KG1 (cell line): ENCODE results near the gene BPIFA1.

Experiments
- DNase-seq: peaks from one replicate; lab custom pipeline; 2025; lab: John Stamatoyannopoulos, UW

Gene BPIFA1

DNA sequence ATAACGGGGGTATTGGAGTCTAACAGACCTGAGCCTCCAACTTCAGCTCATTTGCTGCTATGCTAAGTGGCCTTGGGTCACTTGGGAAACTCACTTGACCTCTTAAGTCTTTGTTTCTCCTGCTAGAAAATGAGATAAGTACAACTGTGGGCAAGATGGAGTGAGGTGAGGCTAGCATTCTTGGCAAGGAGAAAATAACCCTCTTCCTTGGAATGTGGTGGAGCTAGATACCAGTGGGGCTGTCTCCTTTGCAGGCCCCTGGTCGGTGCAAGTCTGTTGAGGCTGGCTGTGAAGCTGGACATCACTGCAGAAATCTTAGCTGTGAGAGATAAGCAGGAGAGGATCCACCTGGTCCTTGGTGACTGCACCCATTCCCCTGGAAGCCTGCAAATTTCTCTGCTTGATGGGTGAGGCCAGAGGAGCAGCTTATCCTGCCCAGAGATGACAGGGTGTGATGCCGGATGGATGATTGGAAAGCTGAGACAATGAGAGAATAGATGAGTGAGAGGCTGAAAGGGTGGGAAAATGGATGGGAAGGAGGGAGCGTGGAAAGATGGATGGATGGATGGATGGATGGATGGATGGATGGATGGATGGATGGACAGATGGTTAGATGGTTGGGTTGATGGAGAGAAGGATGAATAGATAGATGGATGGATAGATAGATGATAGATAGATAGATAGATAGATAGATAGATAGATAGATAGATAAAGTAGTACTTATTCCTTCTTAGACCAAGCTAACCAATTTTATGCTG is 4.4 kb downstream of the BPIFA1 start:
- no peak for DNase-seq

DNA sequence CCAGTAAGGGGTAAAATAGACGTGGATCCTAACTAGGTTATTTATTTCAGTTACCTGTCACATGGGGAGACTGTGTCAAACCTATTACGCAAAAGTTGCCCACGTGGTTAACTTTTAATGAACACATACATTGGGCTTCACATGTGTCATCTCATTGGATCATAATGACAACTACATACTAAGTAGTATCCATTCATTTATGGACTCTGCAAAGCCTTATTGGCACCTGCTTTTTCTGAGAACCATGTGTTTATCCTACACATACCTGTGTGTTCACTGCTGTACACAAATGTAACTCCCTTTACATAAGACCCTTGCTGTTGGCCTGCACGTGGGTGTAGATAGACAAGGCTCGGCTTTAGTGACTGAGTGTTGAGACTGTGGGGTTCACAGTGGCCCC is 5.1 kb downstream of the BPIFA1 start:
- DNase-seq: no peak

DNA sequence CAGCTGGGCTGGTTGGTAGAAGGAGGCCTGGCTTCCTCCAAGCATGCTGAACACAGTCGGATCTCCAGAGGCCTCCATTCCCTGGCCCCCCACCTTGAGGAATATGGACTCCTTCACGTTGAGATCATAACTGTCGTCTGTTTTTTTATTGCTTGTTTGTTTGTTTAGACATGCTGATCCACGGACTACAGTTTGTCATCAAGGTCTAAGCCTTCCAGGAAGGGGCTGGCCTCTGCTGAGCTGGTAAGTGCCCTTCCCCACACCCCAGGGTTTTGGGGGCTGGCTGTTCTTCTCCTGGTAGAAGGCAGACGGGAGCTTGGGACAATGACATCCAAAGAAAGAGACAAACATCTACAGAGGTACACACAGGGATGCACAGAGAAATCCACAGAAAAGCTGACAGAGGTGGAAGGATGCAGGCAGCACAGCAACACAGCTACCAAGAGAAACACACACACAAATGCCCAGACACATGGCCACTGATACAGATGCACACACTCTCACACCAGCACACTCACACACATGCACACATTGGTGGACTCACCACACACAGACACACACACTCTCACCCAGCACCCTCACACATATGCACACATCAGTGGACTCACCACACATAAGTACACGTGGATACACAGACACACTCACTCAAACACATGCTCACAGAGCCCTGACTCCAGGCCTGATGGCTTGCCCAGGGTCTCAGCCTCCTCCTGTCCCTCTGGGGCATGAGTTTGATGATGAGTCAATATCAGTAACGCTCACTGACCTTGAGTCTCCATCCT is 6.7 kb downstream of the BPIFA1 start:
- DNase-seq: no peak

DNA sequence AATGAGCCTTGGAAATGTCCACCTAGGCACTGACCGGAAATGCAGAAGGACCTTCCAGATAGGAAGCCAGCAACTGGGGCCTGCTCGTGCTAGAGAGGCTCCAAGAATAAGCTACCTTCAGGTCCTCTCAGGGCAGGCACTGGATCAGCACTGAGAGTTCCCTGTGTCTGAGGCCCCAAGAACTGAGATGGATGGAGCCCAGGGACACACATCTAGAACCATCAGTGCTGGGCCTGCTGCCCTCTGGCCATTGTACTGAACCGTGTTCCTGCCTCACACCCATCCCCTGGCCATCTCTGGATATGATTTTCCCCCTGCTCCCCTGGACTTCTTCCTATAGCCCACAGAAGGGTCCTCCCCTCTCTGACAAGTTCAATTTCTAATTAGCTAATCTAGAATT is 10.3 kb downstream of the BPIFA1 start:
- DNase-seq: no peak

DNA sequence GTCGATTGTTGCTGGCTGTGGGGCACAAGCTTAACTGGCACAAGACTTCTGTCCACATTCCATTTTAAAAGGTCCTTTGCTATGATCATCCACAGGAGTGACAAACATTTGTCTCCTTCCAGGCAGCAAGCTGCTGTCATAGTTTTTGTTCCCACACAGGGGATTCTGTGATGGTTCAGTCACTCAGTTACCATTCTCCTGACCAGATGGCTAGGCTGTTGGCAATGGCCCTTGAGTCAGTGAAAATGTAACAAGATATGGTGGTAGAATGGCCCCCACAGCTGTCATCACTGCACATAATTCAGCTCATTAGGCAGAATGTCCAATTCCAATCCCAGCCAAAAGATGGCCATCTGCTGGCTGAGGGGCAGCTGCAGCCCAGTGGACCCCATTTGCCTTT is 13.7 kb downstream of the BPIFA1 start:
- no peak for DNase-seq

DNA sequence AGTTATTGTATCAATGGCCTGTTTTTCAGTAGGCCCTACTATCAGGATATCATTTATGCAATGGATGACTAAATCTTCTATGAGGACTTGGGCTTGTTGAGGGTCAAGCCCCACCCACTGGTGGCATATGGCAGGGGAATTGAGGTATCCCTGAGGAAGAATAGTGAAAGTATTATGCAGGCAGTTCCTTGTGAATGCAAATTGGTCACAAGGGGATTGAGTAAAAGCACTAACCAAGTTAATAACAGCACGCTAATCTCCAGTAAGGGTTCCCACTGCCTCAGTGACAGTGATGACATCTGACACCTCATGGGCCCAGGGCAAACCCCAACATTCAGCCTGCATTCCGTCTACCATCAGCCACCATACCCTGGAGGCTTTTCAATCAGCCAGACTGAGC is 14.9 kb downstream of the BPIFA1 start:
- DNase-seq: no peak

DNA sequence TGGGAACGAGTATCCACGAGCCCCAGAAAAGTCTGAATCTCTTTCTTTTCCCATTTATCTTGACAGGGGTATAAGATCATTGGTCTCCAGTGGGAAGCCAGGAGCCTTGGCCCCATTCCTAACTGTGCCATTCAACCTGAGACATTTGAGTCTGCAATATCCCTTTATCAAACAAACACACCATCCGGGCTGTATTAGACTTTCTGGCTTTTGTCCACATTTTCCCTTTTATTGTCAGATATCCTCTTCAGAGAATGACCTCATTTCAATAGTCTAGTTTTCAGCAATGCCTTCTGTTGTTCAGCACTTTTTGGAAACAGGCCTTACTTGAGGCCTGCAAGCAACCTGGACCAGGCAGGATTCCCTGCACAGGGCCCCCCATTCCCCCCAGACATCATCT is 15.7 kb downstream of the BPIFA1 start:
- no peak for DNase-seq

DNA sequence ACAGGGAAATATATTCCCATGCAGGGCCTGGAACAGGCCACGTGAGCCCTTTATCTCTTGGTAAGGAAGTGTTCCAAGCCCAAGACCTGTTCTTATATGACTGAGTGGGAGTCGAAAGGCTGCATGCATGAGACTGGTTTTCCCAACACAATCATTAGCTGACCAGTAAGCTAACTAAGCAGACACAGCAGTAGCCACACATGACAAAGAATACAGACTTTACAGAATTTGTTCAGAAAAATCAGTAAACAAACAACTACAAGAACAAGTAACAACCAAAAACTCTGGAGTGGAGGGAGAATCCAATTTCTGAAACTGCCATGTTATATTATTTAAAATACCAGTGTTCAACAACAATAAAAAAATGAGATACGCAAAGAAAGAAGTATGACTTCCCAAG is 16.7 kb downstream of the BPIFA1 start:
- no peak for DNase-seq

DNA sequence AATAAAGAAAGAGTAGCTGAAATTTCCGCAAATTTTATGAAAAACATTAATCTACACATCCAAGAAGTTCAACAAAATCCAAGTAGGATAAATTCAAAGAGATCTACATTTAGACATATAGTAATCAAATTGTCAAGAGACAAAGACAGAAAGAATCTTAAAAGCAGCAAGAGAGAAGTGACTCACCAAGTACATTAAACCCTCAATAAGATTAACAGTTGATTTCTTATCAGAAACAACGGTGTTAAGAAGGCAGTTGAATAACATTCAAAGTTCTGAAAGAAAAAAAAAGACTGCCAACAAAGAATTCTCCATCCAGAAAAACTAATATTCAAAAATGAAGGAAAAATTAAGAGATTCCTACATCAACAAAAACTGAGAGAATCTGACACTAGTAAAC is 19.2 kb downstream of the BPIFA1 start:
- DNase-seq: no peak

DNA sequence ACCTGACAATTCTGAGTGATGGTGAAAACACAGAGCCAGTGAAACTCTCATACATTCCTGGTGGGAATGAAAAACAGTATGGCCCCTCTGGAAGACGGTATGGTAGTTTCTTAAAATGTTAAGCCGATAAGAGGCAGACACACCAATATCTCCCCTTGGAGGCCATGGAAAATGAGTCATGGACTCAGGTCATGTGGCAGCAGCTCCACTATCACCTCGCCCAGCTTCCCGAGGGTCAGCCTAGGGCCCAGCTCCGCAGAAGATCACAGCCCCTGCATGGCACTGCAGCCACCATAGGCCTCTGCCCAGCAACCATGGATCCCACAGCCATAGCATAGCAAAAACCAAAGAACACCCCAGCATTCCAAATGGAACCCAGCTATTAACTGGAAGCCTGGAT is 21.4 kb downstream of the BPIFA1 start:
- no peak for DNase-seq

DNA sequence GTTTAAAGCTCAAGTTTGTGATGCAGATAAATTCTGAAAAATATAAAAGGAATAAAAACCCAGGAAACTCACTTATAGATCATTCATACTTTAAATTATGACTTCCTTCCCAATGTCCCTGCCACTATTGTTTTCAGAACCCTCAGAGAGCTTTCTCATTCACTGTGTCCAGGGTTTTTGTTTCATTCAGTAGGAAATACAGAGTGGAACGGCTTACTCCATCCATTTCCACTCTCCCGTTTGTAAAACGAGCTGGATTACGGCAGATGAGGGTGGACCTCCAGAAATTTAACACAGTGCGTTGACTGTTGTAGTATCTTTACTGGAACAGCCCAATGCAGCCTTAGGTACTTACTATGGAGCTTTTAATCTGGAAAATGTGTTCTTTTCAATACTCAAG is 23.6 kb downstream of the BPIFA1 start:
- no peak for DNase-seq

DNA sequence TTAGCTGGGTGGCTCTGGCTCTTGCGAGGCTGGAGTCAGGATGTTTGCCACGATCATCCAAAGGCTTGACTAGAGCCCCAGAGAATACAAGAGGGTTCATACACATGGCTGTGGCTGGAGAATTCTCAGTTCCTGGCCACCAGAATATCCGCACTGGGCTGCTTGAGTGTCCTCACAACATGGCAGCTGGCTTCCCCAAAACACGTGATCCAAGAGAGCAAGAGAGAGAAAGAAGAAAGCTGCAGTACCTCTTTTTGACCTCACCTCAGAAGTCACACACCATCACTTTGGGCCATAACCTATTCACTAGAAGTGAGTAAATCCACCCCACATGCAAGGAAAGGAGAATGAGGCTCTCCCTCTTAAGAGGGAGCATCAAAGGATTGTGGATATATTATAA is 25.7 kb downstream of the BPIFA1 start:
- DNase-seq: no peak

DNA sequence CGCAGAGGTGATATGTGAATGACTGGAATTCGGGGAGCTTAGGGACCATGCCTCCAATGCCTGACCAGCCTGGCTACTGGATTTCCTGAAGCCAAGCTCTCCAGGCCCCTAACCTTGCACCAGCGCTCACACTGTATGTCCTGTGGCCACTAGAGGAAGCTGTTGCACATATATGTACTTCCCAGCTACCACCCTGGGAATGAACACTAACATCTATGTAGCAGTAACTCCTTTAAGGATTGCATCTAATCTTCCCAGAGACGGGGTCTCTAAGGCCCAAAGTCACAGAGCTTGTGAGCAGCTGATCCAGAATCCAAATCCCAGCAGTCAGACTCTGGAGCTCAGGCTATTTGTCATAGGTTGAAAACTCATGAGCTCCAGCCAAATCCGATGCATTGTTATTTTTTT is 26.9 kb downstream of the BPIFA1 start:
- DNase-seq: peak; percentile 52

DNA sequence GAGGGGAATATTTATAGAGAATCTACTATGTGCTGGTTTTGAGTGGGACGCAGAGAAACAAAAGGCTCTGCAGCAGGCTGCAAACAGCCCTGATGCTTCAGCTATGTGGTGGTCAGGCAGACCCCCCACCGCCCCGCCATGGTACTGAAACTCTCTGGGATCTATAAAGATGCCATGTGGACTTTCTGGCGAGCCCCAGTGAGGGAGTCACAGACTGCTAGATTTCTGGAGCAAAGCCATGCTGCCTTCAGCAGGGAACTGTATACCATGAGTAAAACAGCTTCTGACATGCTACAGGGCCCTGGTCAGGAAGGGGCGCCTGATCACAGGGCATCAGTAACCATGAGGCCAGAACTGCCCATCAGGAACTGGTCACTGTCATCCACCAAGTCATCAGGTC is 28.0 kb downstream of the BPIFA1 start:
- no peak for DNase-seq

DNA sequence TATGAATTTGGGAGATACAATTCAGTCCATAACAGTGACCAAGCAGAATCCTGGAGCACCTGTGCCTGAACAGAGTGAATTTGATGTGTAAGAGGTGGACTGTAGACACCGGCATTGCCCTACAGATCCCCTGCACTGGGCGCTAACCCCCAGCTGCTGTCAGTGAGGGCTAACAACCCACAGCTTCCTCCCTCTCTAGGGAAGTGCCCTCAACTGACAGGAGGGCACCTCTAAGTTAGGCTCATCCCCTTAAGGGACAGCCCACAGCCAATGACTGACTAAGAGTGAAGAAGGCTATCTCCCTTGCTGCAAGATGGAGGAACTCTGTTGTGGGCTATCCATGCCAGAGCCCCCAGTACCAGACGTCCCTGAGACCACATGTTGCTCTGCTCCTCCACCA is 31.9 kb downstream of the BPIFA1 start:
- DNase-seq: no peak

DNA sequence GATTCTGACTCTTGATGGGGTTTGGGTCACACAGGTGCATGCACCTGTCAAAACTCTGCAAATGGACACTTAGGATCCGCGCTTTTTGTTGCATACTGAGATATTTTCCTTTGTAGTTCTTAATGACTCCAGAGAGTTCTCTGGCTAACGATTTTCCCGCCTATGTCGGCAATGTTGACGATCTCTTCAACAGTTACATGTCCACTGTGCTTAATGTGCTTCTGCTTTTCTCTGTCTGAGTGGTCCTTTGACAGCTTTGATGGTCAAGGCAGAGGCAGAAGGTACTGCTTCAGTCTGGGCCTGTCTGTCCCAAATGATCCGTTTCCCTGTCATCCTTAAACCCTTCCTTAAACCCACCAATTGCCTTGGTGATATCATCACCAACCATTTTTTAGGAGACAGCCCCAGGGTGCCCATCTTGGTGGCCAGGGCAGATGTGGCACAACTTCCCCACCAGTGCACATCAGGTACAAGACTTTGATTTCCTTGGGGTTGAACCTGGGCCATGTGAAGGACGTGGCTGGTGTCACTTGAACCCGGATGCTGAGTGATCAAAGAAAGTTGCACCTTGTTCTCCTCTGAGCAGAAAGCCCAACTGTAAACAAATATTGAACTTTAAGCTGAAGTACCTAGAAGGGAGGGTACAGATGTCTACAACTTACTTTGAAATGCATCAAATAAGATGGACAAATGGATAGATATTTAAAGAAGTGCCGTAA is 36.5 kb downstream of the BPIFA1 start:
- no peak for DNase-seq

DNA sequence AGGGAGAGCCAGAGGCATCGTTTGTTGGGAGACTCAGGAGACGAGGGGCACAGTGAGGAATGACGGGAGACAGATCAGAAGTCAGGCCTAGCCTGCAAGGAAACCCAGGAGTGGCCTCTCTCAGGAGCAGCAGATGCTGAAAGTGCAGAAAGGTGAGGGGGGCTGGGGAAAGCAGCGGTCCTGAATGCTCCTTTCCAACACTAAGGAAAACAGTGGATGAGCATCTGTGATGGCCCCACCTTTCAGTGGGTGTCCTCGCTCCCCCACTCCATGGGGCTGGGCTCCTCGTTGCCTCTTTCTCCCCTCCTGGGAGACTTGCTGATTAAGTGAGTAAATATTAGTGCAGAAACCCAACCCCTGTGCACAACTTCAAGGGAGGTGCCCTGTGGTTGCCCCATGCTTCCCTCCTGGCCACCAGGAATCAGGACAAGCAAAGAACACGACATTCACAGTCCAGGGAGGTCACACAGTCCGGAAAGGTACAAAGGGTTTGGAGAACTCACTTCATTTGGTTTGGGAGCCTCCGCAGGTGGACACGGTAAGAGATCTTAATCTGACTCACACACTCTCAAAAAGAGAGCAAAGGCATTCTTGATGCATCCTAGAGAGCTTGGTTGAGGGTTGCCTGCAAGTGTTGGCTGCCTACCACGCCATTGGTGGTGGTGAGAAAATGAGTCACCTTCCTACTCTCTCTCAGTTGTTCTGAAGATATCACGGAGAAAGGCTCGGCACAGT is 37.5 kb downstream of the BPIFA1 start:
- no peak for DNase-seq

DNA sequence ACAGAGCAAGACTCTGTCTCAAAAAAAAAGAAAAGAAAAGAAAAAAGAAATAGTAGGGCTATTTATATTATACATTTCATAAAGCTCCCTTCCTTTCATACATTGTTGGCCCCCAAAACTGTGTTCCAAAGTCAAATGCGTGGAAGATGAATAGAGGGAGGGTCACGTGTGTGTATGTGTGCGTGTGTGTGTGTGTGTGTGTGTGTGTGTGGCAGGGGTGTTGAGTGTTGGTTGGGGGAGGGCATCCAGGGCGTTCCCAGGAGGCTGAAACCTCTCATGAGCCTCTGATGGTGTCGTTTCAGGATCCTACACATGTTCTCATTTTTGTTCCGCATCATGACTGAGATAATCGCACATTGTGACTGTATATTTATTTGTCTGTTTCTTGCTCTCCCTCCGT is 39.4 kb downstream of the BPIFA1 start:
- no peak for DNase-seq

DNA sequence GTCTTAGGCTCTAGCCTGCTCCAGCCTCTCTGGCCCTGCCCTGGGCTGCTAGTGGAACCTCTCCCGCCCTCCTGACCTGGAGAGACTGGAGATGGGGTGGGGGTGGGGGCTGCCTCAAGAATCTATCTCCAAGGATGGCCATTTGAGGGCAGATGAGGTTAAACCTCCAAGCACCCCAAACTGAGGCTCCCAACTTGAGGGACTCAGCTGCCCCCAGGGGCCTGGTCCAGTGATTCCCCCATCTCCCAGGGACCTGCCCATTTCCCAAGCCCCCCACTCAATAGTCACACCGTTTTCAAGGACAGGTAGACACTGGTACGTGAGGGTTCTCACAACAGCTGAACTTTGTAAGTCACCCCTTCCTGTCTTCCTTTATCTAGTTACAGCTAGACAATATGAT is 40.1 kb downstream of the BPIFA1 start:
- no peak for DNase-seq

DNA sequence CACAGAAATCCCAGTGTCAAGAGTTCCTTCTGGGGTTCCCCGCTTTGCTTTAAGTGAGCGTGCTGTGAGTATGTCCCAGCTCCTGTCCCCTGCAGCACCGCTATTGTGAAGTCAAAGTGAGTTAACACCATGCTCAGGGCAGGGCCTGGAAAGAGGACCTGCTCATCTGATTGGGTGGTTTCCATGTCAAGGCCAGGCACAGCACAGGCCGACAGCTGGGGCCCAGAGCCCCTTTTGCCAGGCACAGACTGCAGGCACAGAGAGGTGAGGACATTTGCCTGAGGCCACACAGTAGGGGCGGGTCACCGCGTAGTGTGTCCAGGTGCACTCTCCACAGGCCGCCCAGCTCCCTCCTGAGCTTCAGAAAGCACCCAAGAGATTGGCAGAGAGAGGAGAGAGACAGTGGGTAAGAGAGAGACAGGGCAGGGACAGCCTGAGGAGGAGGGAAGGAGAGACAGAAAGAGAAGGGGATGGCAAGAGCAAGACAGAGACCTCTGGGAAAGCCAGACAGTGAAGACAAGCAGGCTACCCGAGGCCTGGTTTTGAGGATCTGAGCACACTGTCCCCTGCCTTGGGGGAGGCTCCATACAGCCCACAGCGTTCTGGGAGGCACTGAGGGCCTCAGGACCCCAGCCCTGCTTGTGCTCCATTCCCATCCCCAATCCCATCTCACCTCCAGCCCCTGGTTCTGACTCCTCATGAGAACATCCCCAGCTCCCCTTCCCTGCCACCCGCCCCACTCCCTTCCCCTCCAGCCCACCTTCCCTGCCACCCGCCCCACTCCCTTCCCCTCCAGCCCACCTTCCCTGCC is 40.7 kb downstream of the BPIFA1 start:
- no peak for DNase-seq
